SH-SY5Y (cell line): ENCODE results near the gene CCT5.

Source experiments
- GATA2 ChIP-seq: IDR thresholded peaks from 2 replicates; pipeline ENCODE4 v1.6.1; 2011; ENCODE audit warnings: mild to moderate bottlenecking, low read depth, low read length
- GATA3 ChIP-seq: IDR thresholded peaks from 2 replicates; pipeline ENCODE4 v1.6.1; 2011; ENCODE audit warnings: low read depth, mild to moderate bottlenecking, low read length, moderate library complexity

DNA sequence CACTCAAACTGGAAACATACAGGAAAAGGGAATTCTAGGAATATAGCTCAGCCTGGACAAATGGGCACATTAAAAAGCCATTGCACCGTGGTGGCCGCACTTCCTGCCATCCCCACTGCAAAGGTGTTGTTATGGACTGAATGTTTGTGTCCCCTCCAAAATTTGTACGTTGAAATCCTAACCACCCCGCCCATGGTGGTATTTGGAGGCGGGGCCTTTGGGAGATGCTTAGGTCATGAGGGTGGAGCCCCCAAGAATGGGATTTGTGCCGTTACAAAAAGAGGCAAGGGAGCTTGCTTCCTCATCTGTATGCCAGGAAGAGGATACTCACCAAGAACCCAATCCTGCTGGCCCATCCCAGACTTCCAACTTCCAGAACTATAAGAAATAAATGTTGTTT is 58.8 kb downstream of the CCT5 start:
- TF ChIP-seq GATA3: no peak
- no peak for TF ChIP-seq GATA2
